Measurements from ENCODE around the gene SIGLEC8.
"Not testable (repeated sequence)": the region's sequence is repeated elsewhere in the genome, so short reads cannot be mapped to it uniquely, and the experiment has no call there.

SIGLEC8 gene

DNA sequence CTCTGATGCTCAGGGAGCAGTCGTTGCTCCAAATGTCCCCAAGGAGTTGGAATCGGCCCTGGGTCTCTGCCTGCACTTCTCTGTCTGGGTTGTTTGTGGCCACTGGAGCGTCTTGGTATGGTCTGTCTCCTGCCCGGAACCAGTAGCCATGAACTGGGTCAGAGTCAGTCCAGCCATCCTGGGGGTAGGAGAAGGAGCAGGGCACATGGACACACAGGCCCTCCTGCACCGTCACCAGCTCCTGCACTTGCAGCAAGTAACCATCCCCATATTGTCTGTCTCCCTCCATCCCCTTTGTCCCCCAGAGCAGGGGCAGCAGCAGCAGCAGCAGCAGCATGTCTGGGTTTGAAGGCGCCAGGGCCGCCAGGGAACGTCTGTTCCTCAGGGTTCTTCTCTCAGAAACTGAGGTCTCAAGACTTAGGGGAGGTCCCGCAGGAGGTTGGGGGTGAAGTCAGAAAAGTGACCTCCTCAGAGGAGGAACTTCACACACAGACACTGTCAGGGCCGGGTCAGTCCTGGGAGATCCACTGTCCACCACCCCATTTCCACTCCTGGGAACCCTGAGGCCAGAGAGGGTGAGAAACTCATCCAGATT, at the start of gene SIGLEC8:
Gene SIGLEC8 (minus strand): TSS at position 404 of the 595 bp plus-strand sequence. CDS start 67 bp downstream, at position 337.
- no peak for DNase-seq (ENCODE audit: low read depth in 2 of 2)

DNA sequence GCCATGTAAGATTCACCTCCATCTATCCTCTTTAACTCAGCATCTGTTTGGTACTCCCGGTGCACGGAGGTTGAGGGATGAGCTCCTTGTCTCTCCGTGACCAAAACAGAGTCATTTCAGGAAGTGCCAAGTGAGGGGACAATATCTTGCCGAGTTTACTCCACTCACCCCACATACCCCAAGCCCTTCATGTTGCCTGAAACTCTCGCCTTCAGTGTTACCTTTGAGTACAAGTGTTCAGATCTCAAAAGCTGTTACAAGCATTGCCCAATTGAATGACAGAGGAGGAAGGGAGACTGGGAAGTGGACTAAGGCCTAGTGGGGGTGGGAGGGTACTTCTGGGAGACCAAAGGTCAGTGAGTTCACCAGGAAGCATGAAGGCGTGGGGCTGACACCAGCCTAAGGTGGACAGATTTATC, 49.4 kb upstream of the SIGLEC8 start:
- DNase-seq (ENCODE audit: low read depth in 2 of 2) = no peak

DNA sequence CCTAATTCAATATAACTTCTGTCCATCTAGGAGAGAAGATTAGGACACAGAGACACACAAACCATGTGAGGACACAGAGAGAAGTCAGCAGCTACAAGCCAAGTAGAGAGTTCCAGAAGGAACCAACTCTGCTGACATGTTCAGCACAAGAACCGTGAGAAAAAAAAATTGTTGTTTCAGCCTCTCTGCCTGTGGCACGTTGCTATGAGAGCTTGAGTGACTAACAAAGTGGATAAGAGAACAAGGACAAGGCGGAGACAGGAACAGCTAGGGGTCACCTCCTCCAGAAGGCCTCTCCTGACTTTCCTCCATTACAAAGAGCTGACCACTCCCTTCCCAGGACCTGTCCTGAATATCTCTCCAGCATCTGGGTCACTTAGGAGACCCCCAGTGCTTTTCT, 48.9 kb upstream of the SIGLEC8 start:
- DNase-seq (ENCODE audit: low read depth in 2 of 2) = no peak

DNA sequence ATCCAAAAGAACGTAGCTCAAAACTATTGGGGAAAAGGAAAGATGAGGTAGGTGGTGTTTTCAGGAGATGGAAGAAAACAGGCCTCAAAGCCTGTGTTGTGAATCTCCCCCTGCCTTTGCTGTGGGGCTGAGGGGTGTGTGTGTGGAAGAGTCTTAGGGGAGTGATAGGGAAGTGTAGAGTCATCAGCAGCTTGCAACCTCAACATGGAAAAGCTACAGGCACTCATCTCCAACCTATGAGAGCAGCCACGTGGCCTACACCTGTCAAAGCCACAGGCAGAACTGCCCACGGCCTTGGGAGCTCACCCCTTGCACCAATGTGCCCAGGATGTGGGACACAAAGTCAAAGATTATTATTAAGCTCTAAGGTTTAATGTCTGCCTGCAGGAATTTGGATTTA, 47.6 kb upstream of the SIGLEC8 start:
- DNase-seq (ENCODE audit: low read depth in 2 of 2) = no peak

DNA sequence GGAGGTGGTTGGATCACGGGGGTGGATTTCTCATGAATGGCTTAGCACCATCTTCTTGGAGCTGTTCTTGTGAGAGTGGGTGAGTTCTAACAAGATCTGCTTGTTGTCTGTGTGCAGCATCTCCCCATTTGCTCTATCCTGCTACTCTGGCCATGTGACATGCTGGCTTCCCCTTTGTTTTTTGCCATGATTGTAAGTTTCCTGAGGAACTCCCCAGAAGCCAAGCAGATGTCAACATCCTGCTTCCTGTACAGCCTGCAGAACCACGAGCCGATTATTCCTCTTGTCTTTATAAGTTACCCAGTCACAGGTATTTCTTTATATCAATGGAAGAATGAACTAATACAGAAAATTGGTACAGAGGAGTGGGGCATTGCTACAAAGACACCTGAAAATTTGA, 45.6 kb upstream of the SIGLEC8 start:
- DNase-seq (ENCODE audit: low read depth in 2 of 2) = no peak

DNA sequence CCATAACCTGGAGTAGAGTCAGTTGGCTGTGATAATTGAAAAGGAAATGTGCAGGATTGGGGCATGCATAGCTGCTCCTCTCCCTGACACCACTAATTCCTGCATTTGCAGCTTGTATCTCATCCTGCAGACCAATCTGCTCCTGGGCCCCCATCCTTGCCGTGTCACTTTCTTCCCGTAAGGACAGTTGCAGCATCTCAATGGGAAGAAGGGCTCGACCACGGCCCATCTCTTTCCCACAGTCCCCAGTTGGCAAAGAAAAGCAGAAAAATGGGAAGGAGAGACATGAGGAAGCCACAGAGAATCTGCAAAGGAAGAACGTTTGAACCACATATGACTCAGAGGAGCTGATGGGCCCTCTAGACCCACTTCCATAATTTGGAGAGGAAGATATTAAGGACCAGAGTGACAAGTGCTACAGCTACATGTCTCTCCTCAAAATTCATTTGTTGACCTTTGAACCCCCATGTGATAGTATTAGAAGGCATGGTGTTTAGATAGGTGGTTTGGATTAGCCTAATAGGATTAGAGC, 45.1 kb upstream of the SIGLEC8 start:
- DNase-seq (ENCODE audit: low read depth in 2 of 2) = no peak

DNA sequence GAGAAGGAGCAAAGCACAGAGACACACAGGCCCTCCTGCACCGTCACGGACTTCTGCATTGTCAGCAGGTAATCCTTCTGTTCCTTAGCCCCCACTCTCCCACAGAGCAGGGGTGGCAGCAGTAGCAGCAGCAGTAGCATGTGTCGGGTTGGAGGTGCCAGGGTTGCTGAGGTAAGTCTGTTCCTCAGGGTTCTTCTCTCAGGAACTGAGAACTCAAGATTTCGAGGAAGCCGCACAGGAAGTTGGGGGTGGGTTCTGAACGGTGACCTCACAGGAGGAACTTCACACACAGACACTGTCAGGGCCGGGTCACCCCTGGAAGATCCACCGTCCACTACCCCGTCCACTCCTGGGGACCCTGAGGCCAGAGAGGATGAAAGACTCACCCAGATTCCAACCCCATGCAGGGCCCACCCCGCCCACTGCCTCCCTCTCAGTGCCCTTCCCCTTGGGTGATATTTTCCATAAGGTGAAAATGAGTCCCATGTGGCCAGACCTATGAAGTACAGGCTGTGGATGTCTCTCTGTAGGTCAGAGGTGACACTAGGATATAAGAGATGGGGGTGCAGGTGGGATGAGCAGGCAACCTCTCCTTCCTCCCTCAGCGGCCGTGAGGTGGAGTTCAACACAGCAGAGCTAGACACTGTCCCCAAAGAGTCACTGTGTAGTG, 43.5 kb upstream of the SIGLEC8 start, which contains the start of gene SIGLEC12:
Gene SIGLEC12 (minus strand): TSS at position 207 of the 670 bp plus-strand sequence. CDS start 67 bp downstream, at position 140.
- DNase-seq (ENCODE audit: low read depth in 2 of 2) = no peak

DNA sequence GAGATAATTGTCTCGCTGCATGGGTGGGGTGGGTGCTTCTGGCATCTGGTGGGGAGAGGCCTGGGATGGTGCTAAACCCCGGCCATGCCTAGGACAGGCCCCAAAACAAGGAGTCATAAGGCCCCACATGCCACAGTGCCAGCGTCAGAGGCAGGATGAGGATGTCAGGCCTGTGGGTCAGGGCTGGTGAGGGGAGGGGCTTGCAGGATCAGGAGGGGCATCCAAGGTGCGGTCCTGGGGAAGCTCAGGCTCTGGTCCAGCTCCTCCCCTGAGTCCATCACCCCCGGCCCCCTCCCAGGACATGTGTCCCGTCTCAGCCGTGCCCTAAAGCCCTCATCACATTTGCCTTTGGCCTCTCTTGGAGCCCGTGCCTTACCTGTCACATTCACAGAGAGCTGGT, 42.7 kb upstream of the SIGLEC8 start:
- not testable (repeated sequence) for DNase-seq (ENCODE audit: low read depth in 2 of 2)

DNA sequence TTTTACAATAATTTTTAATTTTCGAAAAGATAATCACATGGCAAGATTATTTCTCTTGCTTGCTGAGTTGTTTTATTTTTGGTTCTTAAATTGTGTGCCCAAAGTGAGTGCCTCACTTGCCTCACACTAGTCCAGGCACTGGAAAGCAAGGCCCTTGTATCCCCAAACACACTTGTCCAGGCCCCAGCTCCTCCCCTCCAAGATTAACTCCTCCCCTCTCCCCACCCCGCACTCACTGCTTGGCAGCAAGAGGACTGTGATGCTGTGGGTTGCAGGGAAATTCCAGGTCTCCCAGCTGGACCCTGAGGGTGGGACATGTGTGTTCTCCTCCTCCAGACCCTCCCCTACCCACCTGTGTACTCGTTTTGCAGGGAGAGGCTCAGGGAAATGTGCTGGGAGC, 39.4 kb upstream of the SIGLEC8 start:
- no peak for DNase-seq (ENCODE audit: low read depth in 2 of 2)

DNA sequence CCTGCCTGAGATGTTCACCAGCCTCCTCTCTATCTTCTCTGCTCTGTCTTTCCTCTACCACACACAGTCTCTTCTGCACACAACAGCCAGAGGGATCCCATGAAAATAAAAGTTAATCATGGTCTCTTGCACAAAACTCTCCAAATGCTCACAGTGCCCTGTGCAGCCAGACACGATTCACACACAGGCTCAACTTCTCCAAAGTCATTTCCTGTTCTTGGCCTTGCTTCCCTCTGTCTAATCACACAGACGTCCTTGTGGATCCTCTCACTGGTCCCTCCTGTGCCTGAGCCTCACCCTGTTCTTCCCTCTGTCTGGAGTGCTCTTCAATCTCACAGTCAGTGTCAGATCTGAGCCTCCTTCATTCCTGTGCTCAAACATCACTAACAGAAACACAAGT, 35.5 kb upstream of the SIGLEC8 start:
- no peak for DNase-seq (ENCODE audit: low read depth in 2 of 2)

DNA sequence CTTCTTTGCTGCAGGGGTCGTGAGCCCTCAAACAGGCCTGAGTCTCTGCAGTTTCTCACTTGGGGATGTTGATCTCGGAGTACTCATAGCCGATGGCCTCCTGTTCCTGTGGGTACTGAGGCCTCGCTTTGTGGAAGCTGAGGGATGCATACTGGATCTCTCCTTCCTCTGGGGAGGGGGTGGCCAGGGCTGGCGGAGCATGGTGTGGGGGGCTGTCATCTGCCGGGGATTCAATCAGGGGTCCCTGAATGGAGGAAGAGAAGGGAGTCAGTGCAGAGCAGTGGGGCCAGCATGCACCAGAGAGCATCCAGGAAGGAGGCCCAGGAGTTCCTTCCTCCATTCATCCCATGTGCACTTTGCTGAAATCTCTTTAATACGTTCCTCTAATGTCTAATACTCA, 33.3 kb upstream of the SIGLEC8 start:
- DNase-seq (ENCODE audit: low read depth in 2 of 2) = no peak

DNA sequence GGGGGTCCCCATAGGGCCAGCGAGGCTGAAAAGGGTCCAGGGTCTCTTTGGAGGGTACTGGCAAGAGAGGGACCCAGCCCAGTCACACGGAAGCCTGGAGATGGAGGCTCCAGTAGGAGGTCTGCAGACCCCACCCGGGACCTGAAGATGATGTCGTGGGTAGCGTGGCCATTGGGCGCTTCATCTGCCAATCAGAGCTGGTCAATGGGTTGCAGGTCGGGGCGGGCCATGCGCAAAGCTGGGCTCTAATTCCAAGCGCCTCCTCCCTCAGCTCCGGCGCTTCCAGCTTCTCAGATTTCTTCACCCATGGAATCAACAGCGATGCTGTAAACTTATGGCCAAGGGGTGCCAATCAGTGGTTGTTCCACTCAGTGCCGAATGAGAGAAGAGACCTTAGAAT, 32.4 kb upstream of the SIGLEC8 start:
- DNase-seq (ENCODE audit: low read depth in 2 of 2) = no peak

DNA sequence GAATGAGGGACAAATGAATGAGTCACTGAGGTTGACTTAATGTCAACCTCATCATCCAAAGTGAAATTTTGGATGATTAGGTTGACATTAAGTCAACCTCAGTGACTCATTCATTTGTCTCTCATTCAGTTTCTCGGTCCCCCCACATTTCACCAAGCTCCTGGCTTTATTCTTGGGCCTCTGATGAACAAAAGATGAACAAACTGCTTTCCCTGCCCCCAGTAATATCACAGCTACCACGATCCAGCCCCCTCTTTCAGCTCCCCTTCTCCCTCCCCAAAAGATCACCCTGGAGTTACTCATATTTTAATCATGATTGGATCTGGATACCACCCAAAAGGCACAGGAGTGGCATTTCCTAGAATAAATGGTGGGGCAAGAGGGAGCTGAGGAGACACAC, 30.9 kb upstream of the SIGLEC8 start:
- DNase-seq (ENCODE audit: low read depth in 2 of 2) = no peak

DNA sequence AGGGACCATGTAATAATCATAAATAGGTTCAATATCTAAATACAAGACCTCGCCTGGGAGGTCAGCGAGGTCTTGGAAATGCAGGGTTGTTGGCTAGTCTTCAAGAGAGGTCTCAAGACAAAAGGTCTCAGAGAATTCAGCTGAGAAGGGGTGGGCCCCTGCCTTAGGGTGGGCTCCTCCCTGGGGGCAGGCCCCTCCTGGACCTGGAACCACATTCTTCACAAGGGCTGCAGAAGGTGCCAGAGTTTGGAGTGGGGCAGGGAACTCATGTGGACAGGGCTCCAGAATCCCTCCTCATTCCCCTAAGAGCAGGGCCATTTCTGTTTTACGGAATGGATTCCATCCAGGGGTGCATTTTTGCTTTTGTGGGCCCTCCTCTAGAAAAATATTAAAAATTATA, 30.2 kb upstream of the SIGLEC8 start:
- no peak for DNase-seq (ENCODE audit: low read depth in 2 of 2)

DNA sequence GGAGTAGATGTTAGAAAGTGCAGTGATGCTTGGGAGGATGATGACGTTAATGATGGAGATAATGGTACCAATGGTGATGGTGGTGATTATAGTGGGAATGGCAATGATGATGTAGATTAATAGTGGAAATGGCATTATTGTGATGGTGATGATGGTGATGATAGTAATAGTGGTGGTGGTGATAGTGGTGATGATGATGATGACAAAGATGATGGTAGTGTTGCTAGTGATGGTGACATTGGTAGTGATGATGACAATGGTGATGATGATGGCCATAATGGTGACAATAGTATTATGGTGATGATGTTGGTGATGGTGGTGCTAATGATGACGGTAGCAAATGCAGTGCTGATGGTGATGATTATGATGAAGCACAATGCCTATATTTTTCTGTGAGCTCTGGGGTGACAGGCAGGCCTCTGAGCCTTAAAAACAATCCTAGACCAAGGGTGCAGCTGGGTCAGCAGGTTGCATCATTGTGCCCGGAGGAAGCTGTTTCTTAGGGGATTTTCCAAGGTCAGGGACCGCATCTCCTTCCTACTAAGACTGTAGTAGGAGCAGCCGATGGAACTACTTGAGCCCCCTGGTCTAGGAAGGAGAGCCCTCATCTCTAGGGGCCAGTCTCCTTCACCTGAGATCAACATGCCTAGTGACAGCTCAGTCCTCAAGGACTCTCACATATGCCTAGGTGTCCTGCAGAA, 27.9 kb upstream of the SIGLEC8 start:
- DNase-seq (ENCODE audit: low read depth in 2 of 2) = no peak

DNA sequence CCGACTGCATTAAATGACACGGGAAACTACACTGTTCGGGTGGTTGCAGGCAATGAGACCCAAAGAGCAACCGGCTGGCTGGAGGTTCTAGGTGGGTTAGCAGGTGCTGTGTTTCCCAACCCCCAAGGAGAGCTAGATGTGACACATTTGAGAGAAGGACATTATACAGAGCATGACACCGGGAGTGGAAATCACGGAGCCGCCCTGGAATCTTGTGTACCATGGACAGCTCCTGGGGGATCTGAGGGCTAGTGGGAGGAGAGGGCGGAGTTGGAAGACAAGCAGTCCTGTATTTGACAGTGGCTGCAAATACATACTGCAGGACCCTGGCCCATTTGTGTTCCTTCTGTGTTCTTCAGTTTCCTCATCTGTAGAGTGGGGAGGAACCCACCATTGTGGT, 22.3 kb upstream of the SIGLEC8 start:
- no peak for DNase-seq (ENCODE audit: low read depth in 2 of 2)

DNA sequence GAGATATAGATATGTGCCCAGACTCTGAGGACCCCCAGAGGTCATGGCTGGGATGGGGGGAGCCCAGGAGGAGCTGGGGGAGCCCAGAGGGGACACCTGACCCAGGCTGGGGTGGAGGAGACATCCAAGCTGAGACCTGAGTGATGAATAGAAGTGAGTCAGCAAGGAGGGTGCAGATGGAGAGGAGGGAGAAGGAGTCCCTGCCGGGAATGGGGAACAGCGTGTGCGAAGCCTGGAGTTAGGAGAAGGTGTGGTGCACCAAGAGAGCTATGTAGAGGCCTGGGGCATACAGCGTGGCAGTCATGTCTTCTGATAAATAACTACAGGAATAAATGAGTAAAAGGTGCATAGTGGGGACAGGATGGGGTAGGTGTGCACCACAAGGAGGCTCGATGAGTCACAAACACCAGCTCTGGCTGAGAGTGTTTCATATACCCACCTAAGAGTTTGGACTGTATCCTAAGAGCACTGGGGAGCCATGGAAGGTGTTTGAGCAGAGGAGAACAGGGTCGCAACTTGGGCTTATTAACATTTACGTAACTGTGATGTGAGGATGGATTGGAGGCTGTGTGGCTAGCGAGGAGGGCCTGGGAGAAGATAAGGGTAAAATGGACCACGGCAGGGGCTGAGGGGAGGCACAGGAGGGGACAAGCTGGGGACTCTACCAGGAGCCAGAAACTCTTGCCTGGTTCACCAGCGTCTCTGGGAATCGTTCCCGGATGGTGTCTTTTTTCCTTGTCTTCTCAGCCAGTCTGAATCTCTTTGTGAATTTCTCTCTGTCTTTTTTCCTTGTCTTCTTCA, 21.5 kb upstream of the SIGLEC8 start:
- DNase-seq (ENCODE audit: low read depth in 2 of 2) = peak in 1 of 2 donors; percentile 15

DNA sequence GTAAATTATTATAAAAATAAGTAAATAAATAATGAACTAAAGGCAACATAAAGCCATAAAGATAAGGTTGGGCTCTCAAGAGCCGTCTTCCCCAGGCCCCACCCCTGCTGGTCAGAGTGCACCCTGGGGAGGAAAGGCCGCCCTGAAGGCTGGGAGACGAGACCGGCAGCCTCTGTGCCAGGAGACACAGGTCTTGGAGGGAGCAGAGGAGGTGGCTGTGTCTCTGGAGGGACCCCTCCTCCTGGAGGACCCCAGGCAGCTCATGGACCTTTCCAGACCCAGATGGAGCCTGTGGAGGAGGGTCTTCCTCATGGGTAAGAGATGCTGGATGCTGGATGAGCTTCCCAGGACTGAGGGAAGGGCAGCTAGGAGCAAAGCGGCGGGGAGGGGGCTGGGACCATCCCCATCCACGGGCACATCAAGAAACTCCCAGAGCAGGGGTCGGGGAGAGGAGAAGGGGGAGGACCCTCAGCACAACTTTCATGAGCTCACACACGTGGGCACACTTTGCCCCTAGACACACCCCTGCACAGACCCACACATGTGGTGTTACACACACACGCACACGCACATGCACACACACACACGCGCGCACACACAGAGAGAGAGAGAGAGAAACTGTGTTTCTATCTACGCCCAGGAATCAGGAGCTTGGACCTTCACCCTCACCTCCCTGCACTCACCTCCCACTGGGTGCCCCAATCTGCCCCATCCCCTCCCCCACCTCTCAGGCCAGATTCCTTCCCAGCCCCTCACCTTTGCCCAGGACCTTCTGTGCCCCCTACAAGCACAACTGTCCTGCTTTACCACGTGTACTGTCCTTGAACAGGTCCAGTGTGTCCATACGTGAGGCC, 20.4 kb upstream of the SIGLEC8 start, which contains the start of gene CEACAM18:
Gene CEACAM18 (plus strand): TSS at position 159 of the 854 bp plus-strand sequence.
- DNase-seq (ENCODE audit: low read depth in 2 of 2) = no peak

DNA sequence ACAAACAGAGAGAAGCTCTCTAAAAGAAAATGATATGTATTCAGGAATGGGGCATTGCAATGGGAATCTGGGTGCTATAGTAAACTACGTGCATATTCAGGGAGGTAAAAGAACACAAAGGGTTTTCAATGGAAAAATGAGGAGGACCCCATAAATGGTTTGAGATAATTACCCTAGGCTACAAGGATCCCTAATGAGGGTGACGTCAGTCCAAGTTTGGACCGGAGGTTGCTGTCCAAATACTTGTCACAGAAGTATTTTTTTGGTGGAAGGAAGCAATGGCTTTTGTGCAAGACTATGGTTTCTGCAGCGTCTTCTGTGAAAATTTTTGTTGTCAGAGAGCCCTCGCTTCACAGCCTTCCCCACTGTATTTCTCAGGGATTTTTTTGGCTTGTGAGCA, 19.1 kb upstream of the SIGLEC8 start:
- no peak for DNase-seq (ENCODE audit: low read depth in 2 of 2)

DNA sequence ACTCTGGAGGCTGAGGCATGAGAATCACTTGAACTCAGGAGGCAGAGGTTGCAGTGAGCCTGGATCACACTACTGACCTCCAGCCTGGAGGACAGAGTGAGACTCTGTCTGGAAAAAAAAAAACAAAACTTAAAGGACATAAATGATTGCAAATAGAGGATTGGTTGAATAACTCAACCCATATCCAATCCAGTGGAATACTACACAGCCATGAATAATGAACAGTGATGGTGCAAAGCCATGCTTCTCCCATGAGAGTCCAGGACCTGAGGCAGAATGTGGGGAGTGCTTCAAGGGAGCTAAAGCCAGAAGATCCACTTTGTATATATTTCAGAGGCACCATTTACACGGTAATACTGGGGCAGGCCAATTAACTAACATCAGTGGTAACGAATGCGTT, 17.9 kb upstream of the SIGLEC8 start:
- DNase-seq (ENCODE audit: low read depth in 2 of 2) = no peak
